OCI-LY1 (cell line): ENCODE results near the gene ETF1.

ENCODE experiments used
- H2AFZ ChIP-seq: fragments of 200-600 bp; sonication (generic), shearing (Covaris generic); 2 replicates; pipeline ENCODE4 v1.6.0; 2014; ENCODE audit warnings: antibody characterized with exemption, mild to moderate bottlenecking, low read length
- H3F3A ChIP-seq: fragments of 200-600 bp; sonication (generic), shearing (Covaris generic); 2 replicates; pipeline ENCODE4 v1.6.0; 2014; ENCODE audit warnings: mild to moderate bottlenecking, antibody characterized with exemption, low read length, moderate library complexity; ENCODE audit not compliant: insufficient read depth
- H3K27ac ChIP-seq: fragments of 200-600 bp; sonication (generic); 2 replicates; pipeline ENCODE4 v1.5.1; 2014; ENCODE audit warnings: low read length, mixed run types, mild to moderate bottlenecking, low read depth; ENCODE audit not compliant: poor library complexity, severe bottlenecking
- H3K27me3 ChIP-seq: fragments of 200-600 bp; sonication (generic); 2 replicates; pipeline ENCODE4 v1.6.0; 2014; ENCODE audit warnings: antibody characterized with exemption, mild to moderate bottlenecking, low read length, moderate library complexity; ENCODE audit not compliant: insufficient read depth
- H3K36me3 ChIP-seq: fragments of 200-600 bp; sonication (generic); 2 replicates; pipeline ENCODE4 v1.6.1; 2014; ENCODE audit warnings: mild to moderate bottlenecking, antibody characterized with exemption, low read length, moderate library complexity, mixed read lengths; ENCODE audit not compliant: insufficient read depth
- H3K4me1 ChIP-seq: fragments of 200-600 bp; sonication (generic); 2 replicates; pipeline ENCODE4 v1.5.1; 2014; ENCODE audit warnings: mild to moderate bottlenecking, low read length, moderate library complexity; ENCODE audit not compliant: insufficient read depth, severe bottlenecking
- H3K4me2 ChIP-seq: fragments of 200-600 bp; sonication (generic), shearing (Covaris generic); 2 replicates; pipeline ENCODE4 v1.6.1; 2014; ENCODE audit warnings: low read length
- H3K4me3 ChIP-seq: fragments of 200-600 bp; sonication (generic); 2 replicates; pipeline ENCODE4 v1.5.1; 2014; ENCODE audit warnings: low read length, low read depth, mild to moderate bottlenecking, mixed read lengths; ENCODE audit not compliant: poor library complexity, severe bottlenecking
- H3K79me2 ChIP-seq: fragments of 200-600 bp; shearing (Covaris generic); 2 replicates; pipeline ENCODE4 v1.6.1; 2016; ENCODE audit warnings: mixed run types, low read length, mixed read lengths; ENCODE audit not compliant: insufficient read depth
- H3K9ac ChIP-seq: fragments of 200-600 bp; sonication (generic), shearing (Covaris generic); 2 replicates; pipeline ENCODE4 v1.6.1; 2014; ENCODE audit warnings: mild to moderate bottlenecking, low read length, mixed read lengths
- H3K9me2 ChIP-seq: fragments of 200-600 bp; sonication (generic), shearing (Covaris generic); 2 replicates; pipeline ENCODE4 v1.6.1; 2014; ENCODE audit warnings: low read depth, mild to moderate bottlenecking, low read length, mixed read lengths
- H3K9me3 ChIP-seq: fragments of 200-600 bp; shearing (Covaris generic); 2 replicates; pipeline ENCODE4 v1.6.1; 2014; ENCODE audit warnings: low read length, mixed read lengths
- H4K20me1 ChIP-seq: fragments of 200-600 bp; sonication (generic), shearing (Covaris generic); 2 replicates; pipeline ENCODE4 v1.6.0; 2016; ENCODE audit warnings: mild to moderate bottlenecking, low read length; ENCODE audit not compliant: insufficient read depth
- EZH2 ChIP-seq: fragments of 200-600 bp; sonication (generic), shearing (Covaris generic); IDR thresholded peaks from 2 replicates; pipeline ENCODE4 v1.8.0; 2017; ENCODE audit warnings: borderline replicate concordance, mixed run types, mild to moderate bottlenecking, antibody characterized with exemption, low read length, moderate library complexity, mixed read lengths
- TF ChIP-seq, protein P1 (sequence below): fragments of 200-600 bp; sonication (generic), shearing (Covaris generic); IDR thresholded peaks from 2 replicates; pipeline ENCODE4 v1.5.1; 2017; ENCODE audit warnings: mild to moderate bottlenecking, antibody characterized with exemption, low read length, moderate library complexity, mixed read lengths

The ETF1 gene

DNA sequence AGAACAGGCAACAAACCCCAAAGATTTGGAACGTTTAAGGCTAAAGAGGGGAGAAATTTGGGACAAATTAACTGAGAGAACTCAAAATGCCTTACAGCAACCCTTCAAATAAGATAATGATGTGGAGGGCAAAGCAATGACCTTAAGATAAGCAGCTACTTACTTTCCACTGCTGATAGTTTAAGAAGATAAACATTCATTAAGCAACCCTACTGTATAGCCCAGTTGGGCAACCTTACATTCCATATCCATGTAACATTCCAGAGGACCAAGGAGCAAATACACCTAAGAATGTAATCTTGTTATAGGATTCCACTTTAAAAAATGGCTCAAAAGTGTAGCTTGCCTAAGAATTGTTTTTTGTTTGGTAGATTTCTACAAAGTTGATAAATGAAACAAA is 14.8 kb downstream of the ETF1 start:
- H3K27ac ChIP-seq: no peak overlapping the region
- H3K9me2 ChIP-seq: no peaks in the 10 kb centered on the region
- H4K20me1 ChIP-seq: peaks cover 3% of the 10 kb centered on the region; the same call in 1 of the 2 replicates
- no peak overlapping the region for H2AFZ ChIP-seq
- TF ChIP-seq, protein P1, sequence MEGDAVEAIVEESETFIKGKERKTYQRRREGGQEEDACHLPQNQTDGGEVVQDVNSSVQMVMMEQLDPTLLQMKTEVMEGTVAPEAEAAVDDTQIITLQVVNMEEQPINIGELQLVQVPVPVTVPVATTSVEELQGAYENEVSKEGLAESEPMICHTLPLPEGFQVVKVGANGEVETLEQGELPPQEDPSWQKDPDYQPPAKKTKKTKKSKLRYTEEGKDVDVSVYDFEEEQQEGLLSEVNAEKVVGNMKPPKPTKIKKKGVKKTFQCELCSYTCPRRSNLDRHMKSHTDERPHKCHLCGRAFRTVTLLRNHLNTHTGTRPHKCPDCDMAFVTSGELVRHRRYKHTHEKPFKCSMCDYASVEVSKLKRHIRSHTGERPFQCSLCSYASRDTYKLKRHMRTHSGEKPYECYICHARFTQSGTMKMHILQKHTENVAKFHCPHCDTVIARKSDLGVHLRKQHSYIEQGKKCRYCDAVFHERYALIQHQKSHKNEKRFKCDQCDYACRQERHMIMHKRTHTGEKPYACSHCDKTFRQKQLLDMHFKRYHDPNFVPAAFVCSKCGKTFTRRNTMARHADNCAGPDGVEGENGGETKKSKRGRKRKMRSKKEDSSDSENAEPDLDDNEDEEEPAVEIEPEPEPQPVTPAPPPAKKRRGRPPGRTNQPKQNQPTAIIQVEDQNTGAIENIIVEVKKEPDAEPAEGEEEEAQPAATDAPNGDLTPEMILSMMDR: no peak
- no peak for TF ChIP-seq EZH2
- H3K79me2 ChIP-seq: peaks cover 83% of the 10 kb centered on the region
- H3K27me3 ChIP-seq: no peaks in the 10 kb centered on the region
- no peak overlapping the region for H3K4me3 ChIP-seq
- H3F3A ChIP-seq: no peaks in the 10 kb centered on the region
- no peak overlapping the region for H3K9ac ChIP-seq
- no peaks in the 10 kb centered on the region for H3K4me1 ChIP-seq
- H3K36me3 ChIP-seq: peaks cover 70% of the 10 kb centered on the region
- no peak overlapping the region for H3K4me2 ChIP-seq
- H3K9me3 ChIP-seq: no peaks in the 10 kb centered on the region

DNA sequence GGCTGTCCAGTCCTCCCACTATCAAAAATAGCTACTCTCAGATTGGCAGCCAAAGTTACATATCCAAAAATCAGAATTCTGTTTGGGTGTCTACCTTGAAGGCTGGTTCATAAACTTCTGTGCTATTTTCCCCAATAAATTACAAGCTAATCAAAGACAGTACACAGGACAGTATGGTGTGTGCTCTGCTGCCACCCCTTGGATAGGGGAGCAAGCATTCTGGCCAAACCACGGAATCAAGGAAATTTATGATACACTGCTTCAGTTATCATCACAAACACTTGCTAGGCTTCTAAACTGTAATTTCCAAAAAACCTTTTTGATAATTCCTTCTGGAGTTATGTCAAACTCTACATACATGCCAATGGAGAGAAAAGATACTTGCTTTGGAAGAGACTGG is 15.9 kb downstream of the ETF1 start:
- Histone ChIP-seq H3K9me3 (no peaks in the 10 kb centered on the region), H3K4me1 (no peaks in the 10 kb centered on the region), H4K20me1 (peaks cover 3% of the 10 kb centered on the region; the same call in 1 of the 2 replicates), H3F3A (no peaks in the 10 kb centered on the region), H3K4me2 (no peak overlapping the region), H3K27me3 (no peaks in the 10 kb centered on the region), H3K79me2 (peaks cover 79% of the 10 kb centered on the region), H3K4me3 (no peak overlapping the region), H3K9me2 (no peaks in the 10 kb centered on the region), H3K9ac (no peak overlapping the region), H3K36me3 (peaks cover 68% of the 10 kb centered on the region), H3K27ac (no peak overlapping the region), H2AFZ (no peak overlapping the region)
- TF ChIP-seq EZH2: no peak
- TF ChIP-seq, protein P1: no peak

DNA sequence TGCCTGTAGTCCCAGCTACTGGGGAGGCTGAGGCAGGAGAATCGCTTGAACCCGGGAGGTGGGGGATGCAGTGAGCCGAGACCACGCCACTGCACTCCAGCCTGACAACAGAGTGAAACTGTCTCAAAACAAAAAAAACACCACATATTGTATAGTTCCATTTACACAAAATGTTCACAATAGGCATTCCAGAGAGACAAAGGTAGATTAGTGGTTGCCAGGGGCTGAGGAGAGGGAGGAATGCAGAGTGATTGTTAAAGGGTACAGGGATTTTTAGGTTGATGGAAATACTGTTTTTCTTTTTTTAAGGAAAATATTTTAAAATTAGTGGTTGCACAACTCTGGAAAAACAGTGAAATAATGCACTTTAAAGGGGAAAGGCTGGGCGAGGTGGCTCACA is 19.6 kb downstream of the ETF1 start:
- H3K9ac ChIP-seq: no peak overlapping the region
- no peak overlapping the region for H3K4me2 ChIP-seq
- H2AFZ ChIP-seq: no peak overlapping the region
- H3K4me1 ChIP-seq: no peaks in the 10 kb centered on the region
- TF ChIP-seq EZH2: no peak
- TF ChIP-seq, protein P1: no peak
- no peak overlapping the region for H3K4me3 ChIP-seq
- H3K36me3 ChIP-seq: peaks cover 64% of the 10 kb centered on the region
- H3F3A ChIP-seq: no peaks in the 10 kb centered on the region
- no peaks in the 10 kb centered on the region for H3K9me3 ChIP-seq
- no peak overlapping the region for H3K27ac ChIP-seq
- peaks cover 68% of the 10 kb centered on the region for H3K79me2 ChIP-seq
- H3K9me2 ChIP-seq: no peaks in the 10 kb centered on the region
- peaks cover 3% of the 10 kb centered on the region; the same call in 1 of the 2 replicates for H4K20me1 ChIP-seq
- H3K27me3 ChIP-seq: no peaks in the 10 kb centered on the region
